C4-2B (cell line): ENCODE measurements around the gene HNF4A.

Source experiments
- ZFX ChIP-seq: fragments of 450-650 bp; IDR thresholded peaks from 2 replicates; pipeline ENCODE4 v1.6.1; 2017
- TF ChIP-seq, protein P1 (sequence below): fragments of 450-650 bp; conservative IDR thresholded peaks from 2 replicates; pipeline ENCODE4 v1.5.1; 2017; ENCODE audit warnings: mild to moderate bottlenecking

DNA sequence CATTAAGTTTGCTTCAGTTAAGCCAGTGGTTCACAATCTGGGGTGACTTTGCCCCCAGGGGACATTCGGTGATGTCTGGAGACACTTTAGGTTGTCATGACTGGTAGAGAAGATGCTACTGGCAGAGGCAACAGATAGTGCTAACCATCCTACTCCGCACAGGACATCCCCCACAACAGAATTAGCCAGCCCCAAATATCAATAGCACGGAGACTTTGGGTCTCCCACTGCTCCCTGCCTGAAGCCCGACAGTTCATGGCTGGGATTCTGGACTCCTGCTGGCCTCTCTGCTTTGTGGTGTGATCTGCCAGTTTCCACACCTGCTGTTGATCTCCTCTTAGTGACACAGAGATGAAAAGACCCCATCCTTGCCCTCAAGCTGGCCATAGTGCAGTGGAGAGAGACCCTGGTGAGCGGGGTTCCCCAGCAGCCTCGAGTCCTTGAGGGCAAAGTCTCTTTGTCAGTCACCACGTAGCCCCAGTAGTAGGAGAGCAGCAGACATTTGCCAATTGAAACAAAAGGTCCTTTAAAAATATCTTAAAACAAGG is 95.5 kb downstream of the HNF4A start:
- TF ChIP-seq, protein P1, sequence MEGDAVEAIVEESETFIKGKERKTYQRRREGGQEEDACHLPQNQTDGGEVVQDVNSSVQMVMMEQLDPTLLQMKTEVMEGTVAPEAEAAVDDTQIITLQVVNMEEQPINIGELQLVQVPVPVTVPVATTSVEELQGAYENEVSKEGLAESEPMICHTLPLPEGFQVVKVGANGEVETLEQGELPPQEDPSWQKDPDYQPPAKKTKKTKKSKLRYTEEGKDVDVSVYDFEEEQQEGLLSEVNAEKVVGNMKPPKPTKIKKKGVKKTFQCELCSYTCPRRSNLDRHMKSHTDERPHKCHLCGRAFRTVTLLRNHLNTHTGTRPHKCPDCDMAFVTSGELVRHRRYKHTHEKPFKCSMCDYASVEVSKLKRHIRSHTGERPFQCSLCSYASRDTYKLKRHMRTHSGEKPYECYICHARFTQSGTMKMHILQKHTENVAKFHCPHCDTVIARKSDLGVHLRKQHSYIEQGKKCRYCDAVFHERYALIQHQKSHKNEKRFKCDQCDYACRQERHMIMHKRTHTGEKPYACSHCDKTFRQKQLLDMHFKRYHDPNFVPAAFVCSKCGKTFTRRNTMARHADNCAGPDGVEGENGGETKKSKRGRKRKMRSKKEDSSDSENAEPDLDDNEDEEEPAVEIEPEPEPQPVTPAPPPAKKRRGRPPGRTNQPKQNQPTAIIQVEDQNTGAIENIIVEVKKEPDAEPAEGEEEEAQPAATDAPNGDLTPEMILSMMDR = no peak
- TF ChIP-seq ZFX = no peak
